ENCODE results near the gene CEND1.

GRCh38 chr11:796565-797295 lies 6.8 kb upstream of the CEND1 start:
- TF ChIP-seq CTCF (optimal IDR thresholded peaks at IDR 0.05 in 1 of 3, IDR thresholded peaks at IDR 0.05 in 1 of 3, conservative IDR thresholded peaks at IDR 0.05 in 1 of 3; ENCODE audit: extremely low read depth in 1 of 3, insufficient read depth in 2 of 3, low read length in 3 of 3) (no peak), EZH2 (IDR thresholded peaks at IDR 0.05; ENCODE audit: low read length) (no peak)

Data from keratinocyte (primary cell).